Activated CD4-positive, alpha-beta T cell treated with anti-CD3 and anti-CD28 coated beads, Interleukin-2, amount 50 U/mL, for 24 hours (primary cell): ENCODE data around the gene FOXG1.

Experiments used
- DNase-seq, 2 donors: peaks; one replicate each; pipeline ENCODE4 v3.0.0-alpha.2; 2020; ENCODE audit warnings: low read depth in 1 of 2, low spot score in 1 of 2

Gene FOXG1

DNA sequence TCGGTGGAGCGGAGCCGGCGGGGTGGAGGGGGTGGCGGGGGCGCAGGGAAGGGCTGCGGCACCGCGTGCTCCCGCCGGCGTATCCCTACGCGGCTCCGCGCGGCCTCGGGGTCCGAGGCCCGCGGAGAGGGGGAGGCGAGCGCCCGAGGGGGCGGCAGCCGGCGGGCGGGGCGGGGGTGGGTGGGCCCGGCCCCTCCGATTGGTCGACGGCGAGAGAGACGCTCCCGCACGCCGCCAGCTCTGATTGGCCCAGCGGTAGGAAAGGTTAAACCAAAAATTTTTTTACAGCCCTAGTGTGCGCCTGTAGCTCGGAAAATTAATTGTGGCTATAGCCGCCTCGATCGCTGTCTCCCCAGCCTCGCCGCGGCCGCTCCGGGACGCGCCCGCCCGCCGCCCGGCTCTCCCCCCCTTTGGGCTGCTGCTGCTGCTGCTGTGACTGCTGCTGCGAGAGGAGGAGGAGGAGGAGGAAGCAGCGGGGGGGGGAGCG, at the start of gene FOXG1:
Gene FOXG1, plus strand, starts transcription at position 319 of the 487 bp plus-strand sequence. CDS start 493 bp downstream, outside the sequence.
- DNase-seq, result no peak

DNA sequence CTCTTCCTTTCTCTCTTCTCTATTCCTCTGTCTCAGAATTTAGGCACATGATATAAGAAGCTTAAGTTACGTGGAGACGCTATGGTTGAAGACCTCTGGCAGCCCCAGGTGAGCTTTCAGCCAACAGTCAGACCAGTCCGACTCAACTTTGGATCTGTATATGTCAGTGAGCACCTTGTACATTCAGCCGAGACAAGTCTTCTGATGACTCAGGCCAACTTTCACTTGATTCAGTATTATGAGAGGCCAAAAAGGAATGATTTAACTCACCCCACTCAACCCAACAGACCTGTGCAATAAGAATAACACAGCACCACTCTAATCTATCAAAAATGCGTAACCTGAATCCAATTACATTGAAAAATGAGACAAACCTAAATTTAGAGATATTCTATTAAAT, 47.5 kb upstream of the FOXG1 start:
- DNase-seq, result no peak

DNA sequence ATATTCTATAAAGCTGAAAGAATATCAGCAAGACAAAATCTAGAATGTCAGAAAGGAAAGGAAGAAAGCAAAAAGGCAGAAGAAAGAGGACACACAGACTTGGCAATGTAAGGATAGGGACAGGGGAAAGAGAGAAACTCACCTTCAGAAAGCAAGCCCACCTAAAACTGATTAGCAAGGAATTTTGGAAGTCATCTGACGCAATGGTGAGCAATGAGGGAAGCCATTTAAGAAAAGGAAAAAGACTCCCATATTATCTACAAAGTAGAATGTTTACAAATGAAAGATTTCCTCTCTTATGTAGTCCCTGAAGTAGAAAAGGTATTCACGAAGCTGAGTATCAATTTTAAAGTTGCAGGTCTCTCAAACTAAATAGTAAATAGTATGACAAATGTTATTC, 35.2 kb upstream of the FOXG1 start:
- no peak for DNase-seq

- no peak for DNase-seq
Observed at GRCh38 chr14:28742171-28742846, 24.3 kb upstream of the FOXG1 start.

- DNase-seq, result no peak
Observed at GRCh38 chr14:28744126-28744525, 22.5 kb upstream of the FOXG1 start.

DNA sequence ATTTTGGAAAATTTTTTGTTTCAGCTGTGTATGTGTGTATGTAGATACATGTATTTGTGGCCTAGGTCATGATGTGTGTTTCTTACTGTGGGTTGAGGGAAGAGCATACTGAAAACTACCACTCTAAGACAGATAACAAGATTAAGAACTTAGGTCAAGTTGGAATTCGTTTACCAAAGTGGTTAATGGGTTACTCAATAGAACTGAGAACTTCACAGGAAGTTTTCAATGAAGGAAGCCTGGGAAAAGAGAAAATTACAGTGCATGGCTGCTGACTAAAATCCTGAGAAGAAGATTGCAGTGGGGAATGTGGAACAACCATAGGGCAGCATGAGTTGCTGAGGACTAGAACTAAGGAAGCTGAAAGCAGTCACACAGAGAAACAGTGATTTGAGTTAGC, 21.4 kb upstream of the FOXG1 start:
- DNase-seq, result no peak

- no peak for DNase-seq
Observed at GRCh38 chr14:28746247-28746646, 20.3 kb upstream of the FOXG1 start.

DNA sequence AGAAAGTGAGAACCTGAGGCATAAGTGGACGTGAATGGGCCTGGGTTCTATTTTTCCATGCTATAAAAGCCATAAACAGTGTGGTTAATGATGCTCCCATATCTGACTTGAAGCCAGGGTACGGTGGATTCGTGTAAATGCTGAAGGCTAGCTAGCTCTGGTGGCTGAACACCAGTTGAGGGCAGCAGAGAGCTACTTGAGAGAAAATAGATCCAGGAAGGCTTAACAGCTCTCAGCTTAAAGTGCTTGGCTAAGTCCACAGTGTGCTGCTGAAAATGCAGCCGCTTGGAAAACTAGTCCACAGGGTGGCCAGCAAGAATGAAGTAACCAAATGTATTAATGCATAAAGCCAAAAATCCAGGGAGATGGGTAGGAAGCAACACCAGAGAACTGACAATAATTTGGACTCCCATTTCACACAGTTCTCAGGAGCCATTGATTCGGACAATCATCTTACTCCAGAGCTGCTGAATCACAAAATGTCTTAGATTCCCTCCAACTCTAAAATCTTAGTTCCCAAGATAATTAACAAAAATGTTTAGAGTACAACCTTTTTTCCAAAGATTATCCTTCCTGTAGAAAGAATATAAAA, 15.0 kb upstream of the FOXG1 start:
- no peak for DNase-seq

- DNase-seq, result no peak
Observed at GRCh38 chr14:28754209-28754985, 12.2 kb upstream of the FOXG1 start.

DNA sequence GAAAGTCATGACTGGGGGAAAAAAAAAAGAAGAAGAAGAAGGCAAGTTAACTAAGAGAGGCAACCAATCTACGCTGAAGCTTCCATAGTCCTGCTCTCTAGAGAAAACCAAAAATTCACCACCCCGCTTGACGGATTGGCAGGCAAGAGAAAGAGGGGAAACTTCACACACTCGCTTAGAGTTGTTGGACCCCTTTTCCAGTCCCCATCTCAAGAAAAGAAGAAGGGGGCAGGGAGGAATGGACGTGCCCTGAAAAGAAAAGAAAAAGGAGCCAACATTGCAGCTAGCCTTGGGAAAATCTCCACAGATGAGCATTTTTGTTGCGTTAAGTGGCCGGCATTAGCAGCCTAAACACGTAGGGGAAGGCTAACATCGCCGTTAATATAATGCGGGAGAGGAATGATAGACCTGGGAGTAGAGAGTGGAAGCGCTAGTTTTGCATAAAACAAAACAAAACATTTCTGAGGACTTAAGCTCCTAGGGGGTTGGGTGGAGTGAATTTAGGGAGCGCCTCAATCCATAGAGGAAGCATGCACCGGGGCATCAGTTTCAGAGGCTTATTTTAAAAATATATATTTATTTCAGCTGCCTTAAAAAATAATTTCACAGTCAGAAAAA, 11.3 kb upstream of the FOXG1 start:
- DNase-seq, result no peak

DNA sequence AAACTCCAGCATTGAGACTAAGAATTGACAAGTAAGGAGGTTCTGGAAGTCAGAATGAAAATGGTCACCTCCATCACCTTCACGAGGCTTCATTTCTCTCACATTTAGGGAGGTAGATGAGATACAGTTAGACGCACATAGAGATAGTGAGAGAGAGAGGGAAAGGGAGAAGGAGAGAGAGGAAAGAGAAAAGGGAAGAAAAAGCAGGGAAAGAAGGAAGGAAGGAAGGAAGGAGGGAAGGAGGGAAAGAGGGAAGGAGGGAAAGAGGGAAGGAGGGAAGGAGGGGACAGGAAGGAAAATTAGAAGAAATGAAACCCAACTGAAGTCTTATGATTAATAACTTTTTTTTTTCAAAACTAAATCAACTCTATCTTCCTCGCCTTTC, 10.7 kb upstream of the FOXG1 start:
- DNase-seq, result no peak

DNA sequence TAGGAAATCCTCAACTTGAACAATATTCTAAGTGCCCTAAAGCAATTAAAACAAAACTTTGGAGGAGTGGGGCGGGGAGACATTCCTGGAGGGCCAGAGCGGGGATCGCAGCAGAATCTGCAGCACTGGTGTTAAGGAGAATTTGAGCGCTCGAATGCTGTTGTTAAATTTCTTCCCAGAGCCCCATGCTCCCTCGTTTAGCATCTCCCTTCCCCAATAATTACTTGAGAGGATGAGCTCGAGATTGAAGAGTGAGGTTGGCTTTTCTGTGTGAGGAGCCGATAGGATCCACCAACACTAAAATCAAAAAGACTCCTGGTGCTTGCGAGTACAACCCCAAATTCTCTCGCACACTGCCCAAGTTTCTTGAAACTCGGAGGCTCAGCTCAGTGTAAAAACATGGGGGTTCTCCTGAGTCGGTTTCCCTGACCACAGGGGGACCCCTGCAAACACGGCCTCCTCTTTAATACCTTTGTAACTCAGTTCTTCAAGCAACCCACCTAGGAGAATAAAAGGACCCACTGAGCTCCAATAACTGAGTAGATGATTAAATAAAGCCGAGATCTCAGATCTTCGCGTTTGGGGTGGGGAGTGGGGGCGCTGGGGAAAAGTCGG, 10.2 kb upstream of the FOXG1 start:
- DNase-seq, result no peak

DNA sequence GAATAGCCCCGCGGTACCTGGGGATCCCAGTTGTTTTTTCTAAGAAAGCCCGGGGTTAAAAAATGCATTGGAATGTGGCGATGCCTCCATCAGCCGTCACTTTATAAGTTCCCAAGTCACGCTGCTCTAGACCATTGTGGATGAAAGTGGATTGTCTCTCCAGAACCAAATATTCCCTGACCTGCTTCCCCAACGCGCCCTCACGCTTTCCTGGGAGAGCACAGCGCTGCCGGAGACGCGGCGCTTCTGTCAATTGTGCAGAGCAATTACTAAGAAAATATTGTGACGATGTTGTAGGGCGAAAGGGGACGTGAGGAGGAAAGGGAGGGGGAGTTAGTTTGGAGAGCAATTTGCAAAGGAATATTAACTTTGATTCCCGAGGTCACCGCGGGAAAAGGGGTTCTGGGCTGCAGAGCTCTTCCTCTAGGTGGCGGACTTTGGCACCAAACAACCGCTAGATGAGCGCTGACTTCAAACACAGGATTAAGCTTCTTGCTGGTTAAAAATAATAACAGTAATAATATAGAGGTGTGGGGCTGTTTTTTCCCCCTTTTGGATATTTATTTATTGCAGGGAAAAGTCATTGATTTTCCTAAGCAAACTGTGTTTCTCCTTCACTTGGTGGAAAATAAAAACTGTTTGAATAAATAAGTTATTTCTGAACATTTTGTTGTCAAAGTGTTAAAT, 9.6 kb upstream of the FOXG1 start:
- DNase-seq, result no peak

GRCh38 chr14:28757786-28758185, 8.8 kb upstream of the FOXG1 start:
- DNase-seq, result no peak

DNA sequence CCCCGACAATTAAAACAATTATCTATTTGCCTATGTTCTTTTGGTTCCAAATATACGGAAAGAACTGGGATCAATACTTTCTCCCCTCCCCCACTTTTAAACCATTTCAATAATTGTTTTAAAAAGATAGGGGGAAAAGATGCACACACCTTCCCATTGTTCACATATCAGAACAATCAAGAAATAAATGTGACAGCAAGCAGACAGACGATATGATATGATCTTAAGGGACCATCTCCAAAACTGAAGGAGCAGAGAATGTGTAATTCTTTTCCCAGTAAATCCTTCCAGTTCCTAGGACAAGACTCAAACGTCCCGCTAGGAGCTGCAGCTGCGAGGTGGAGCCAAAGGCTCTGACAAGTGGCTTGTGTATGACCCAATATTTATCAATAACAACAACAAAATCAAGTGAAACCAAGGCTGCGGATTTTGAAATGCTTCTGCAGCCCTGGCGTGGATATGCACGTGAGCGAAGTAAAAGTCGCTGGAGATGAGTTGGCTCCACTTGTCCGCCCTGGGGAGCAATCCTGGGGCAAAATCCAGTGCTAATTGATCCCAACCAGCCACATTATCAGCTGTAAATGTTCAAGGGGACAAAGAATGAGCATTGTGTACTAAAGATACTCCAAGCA, 8.2 kb upstream of the FOXG1 start:
- DNase-seq, result no peak

DNA sequence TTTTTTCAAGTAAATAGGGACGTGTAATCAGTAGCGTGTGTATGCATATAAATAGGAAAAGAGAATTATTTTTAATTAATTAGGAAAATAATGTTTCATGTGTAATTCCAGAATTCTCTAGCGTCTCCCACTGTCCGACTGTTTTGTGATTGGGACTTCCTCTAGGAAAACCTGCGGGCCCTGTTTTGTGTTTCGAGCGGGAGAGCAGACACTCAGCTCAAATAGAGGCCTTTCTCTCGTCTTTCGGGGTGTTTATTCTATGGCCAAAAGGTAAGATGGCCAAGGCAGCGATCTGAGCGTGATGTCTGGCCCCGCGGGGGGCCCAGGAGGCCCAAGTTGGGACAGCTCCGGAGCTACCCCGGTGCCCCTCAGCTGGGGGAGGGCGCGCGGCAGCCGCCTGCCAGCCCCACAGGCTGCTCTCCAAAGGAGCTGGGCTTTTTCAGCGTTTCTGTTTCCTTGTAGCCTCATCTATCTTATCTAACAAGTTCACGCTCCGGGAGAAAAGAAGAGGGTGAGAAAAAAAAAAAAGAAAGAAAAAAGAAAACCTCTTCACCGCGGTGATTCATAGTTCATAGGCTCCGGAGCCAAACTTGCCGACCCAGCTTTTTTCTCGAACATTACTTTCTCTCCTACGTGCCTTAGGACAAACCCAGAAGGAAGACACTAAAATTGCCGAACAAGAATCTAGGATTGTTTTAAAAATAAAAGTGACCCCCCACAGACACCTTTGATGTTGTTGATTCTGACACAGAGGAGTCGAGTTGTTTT, 7.5 kb upstream of the FOXG1 start:
- no peak for DNase-seq

- DNase-seq, result no peak
Observed at GRCh38 chr14:28759653-28760313, 6.8 kb upstream of the FOXG1 start.

DNA sequence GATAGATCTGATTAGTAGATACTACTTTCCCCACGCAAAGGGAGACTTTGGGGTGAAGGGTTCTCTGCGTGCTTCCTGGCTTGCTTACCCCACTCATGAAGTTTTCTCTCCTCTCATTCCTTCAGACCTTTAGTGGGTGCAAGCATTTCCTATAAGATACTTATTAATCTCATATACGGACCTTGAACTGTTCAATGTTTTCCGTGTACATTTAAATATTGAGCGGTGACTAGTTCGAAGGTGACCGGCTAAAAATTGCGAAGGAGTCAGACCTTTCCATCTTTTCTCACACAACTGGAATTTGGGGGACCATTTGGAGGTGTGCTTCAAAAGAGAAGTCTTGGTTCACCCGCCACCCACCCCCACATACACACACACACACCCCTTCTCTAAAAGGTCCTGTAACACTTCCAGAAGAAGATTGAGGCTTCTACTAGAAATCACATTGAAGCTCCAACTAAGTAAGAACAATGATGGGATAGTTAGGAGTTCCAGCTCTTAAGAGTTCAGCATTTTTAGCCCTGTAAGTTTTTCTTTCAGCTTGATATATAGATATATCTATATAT, 6.1 kb upstream of the FOXG1 start:
- no peak for DNase-seq
